Omental fat pad (tissue), 4 donors: ENCODE data around the gene MAML3. TPM values are rescaled to one million over a fixed set of nuclear protein-coding genes. Genes with fewer than 3 reads are reported as not detected.

Source experiments
- ATAC-seq: fragments of 150-250 bp; one replicate; pipeline ENCODE4 v1.9.1; 2016; ENCODE audit warnings: mild to moderate bottlenecking, moderate library complexity; ENCODE audit not compliant: low FRiP score
- DNase-seq: peaks from one replicate; pipeline ENCODE4 v3.0.0-alpha.2; 2019; ENCODE audit warnings: low spot score
- total RNA-seq, 4 donors: library from RNA; depleted of rRNA; stranded (reverse); fragments of >200 nt; gene quantifications; one replicate each; pipeline ENCODE4 v1.1.0, GENCODE V29; 2016
- TF ChIP-seq, protein P1 (sequence below), 3 donors: fragments of 450-650 bp; IDR thresholded peaks; one replicate each; pipeline ENCODE4 v1.5.1; 2016 to 2017; ENCODE audit warnings: antibody characterized with exemption in 3 of 3, mild to moderate bottlenecking in 3 of 3, moderate library complexity in 2 of 3

The MAML3 gene
- total RNA-seq, 4 donors from 2014 or later, result 4.8 to 12.8 (median 11.7) TPM

DNA sequence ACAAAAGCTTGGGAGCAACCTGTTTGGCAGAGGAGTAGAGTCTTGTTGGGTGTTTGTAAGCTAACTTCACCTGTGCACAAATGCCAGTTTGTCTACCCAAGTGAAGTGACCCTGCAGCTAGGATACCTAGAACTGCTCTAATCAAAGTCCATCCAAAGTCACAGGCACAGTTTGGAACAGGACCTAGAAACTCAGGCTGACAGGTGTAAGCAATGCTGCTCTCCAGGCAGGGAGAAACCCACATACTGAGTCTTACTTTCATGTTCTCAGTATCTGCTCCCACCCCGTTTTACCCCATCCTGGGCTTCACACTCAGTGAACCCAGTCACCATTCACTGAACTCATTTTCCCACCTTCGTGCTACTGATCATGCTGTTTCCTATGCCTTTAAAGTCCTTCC, 40.3 kb downstream of the MAML3 start:
- ATAC-seq (no peak), DNase-seq (no peak)
- TF ChIP-seq, protein P1, sequence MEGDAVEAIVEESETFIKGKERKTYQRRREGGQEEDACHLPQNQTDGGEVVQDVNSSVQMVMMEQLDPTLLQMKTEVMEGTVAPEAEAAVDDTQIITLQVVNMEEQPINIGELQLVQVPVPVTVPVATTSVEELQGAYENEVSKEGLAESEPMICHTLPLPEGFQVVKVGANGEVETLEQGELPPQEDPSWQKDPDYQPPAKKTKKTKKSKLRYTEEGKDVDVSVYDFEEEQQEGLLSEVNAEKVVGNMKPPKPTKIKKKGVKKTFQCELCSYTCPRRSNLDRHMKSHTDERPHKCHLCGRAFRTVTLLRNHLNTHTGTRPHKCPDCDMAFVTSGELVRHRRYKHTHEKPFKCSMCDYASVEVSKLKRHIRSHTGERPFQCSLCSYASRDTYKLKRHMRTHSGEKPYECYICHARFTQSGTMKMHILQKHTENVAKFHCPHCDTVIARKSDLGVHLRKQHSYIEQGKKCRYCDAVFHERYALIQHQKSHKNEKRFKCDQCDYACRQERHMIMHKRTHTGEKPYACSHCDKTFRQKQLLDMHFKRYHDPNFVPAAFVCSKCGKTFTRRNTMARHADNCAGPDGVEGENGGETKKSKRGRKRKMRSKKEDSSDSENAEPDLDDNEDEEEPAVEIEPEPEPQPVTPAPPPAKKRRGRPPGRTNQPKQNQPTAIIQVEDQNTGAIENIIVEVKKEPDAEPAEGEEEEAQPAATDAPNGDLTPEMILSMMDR (IDR thresholded peaks at IDR 0.05), result no peak

DNA sequence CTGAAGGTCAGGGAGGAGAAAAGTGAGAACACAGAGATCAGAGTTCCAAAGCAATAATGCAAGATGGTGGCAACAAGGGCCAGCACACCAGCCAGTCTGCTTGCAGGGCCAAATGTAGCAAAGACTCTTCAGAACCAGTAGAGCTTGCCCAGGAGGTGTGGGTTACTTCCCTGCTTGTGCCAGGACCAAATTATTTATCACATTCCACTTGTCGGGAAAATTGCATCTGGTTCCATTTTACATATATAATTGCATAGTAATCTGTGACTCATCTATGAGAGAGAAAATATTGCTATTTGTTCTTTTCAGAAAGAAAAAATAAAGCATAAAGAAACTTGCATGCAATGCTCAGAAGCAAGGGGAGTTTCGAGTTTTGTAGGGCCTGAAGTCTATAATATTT, 41.4 kb downstream of the MAML3 start:
- TF ChIP-seq, protein P1 (IDR thresholded peaks at IDR 0.05), result no peak
- no peak for DNase-seq
- no peak for ATAC-seq

DNA sequence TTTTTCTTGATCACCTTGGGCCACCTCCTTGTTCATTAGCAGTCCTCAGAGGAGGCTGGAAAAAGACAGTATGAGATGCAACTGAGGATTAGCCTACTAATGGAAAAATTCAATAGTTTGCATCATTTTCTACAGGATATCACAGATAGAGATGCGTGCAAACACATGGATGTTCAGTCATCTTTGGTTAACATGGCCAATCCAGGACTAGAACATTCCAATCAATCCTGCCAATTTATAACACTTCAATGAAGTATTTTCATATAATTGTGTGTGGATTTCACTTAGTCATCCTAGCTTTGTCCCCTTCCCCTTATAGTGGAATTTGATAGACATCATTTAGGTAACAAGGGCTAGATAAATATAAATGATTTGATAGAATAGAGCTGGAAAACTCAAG, 42.7 kb downstream of the MAML3 start:
- ATAC-seq (no peak), DNase-seq (no peak)
- TF ChIP-seq, protein P1 (IDR thresholded peaks at IDR 0.05), result no peak

DNA sequence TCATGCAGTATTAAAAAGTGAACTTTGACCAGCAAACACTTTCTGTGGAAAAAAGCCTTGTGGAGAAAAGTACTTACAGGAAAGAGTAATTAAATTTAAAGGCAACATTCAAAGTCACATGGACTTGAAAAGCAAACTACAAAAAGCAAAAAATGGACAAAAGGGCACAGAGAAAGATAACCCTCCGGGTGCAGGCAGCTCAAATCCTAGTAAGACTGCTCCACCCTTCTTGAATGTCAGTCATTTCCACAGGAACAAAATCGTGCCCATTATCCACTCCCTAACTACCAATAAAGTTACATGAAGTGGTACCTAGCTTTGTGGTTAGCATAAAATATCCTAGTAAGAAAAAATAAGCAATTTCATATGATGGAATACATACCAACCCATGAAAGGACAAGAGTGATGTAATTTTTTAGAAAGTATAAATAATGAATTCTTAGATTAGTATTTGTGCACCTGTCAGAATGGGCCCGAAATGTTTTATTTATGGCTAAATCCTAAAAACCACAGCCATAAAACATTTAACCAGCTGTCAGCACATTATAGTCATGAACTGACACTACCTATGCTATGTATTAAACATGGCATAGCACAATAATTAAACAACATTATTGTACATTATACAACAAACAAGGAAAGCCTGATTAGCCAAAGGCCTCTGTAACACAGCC, 43.3 kb downstream of the MAML3 start:
- ATAC-seq, result no peak
- TF ChIP-seq, protein P1 (IDR thresholded peaks at IDR 0.05), result no peak
- DNase-seq, result no peak

DNA sequence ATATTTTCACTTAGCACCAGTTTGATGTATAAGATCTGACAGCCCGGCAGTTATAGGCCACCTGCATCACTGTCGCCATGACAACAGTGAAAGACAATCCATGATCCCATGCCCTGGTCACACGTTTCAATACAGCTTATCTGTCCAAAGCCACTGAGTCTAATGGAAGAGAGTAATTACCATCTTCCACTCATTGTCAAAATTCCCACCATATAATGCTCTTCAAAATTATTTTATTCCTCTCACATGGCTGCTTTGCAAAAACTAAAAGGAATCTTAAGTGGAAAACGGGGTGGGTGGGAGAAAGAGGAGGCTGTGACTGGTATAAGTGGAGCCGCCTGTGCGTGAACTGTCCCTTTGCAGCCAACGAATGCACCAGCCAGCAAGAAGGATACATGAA, 44.2 kb downstream of the MAML3 start:
- DNase-seq (no peak), ATAC-seq (no peak)
- TF ChIP-seq, protein P1 (IDR thresholded peaks at IDR 0.05), result no peak

DNA sequence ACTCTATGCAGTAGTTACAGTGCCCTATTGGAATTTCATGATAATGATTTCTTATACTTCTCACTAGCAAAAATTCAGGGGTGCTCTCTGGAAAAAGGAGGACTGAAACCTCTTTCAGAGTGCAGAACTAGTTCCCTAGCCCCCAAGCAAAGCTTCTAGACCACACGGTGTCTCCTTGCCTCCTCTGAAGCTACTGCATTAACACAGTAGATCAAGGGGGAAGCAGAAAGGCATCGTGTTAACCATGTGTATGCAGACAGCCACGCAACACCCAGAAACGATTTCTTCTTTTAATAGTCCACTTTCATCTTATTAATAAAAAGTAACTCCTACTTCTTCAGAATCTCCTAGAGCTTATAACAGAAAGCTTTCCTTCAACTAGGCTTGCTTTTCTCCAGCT, 44.7 kb downstream of the MAML3 start:
- TF ChIP-seq, protein P1 (IDR thresholded peaks at IDR 0.05), result no peak
- DNase-seq, result no peak
- ATAC-seq, result no peak

DNA sequence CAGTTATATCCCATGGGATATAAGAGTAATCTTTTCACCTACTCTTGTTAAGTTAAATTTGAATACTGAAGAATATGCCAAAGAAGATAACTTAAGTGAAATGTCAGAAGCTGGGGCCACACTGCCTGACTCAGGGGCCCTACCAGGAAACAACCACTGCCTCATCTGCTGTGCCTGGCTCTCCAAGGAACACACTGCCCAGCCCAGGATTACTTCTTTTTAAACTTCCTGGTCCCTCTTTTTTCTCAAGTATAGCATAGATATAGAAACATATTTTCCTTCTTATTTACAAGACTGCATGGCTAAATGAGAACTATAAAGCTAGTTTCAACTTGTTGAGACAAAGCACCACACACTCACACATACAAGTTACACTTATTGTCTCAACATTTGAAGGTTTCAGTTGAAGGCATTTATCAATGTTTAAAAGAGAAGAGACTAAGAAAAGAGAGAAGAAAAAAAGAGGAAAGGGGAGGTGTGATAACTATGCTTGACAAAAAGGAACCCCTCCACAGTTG, 45.2 kb downstream of the MAML3 start:
- TF ChIP-seq, protein P1 (IDR thresholded peaks at IDR 0.05), result no peak
- ATAC-seq (no peak), DNase-seq (no peak)
